ENCODE data around the gene PRR3.

GRCh38 chr6:30571075-30571761 is 14.1 kb downstream of the PRR3 start, which contains the start of gene ABCF1:
- TF ChIP-seq CTCF (IDR thresholded peaks at IDR 0.05) = no peak
- no peak for TF ChIP-seq EZH2 (IDR thresholded peaks at IDR 0.05)
- TF ChIP-seq EZH2phosphoT487 (IDR thresholded peaks at IDR 0.05) = no peak

Data from neural progenitor cell (in vitro differentiated cells).